Vagina (tissue), 2 donors: ENCODE data around the gene PKM.

ENCODE experiments used
- CTCF ChIP-seq, 3 experiments: fragments of 450-650 bp in 2 of 3; fragments of 200-600 bp in 1 of 3; sonication (generic) in 1 of 3; IDR thresholded peaks; one replicate each; pipeline ENCODE4 v1.5.1; 2017 to 2019; ENCODE audit warnings: antibody characterized with exemption in 3 of 3, mild to moderate bottlenecking in 2 of 3, moderate library complexity in 2 of 3
- POLR2AphosphoS5 ChIP-seq, 2 donors: sonication (generic); formaldehyde crosslinking; IDR thresholded peaks; one replicate each; pipeline ENCODE4 v1.9.0; 2017; ENCODE audit warnings: antibody characterized with exemption in 2 of 2, mild to moderate bottlenecking in 2 of 2, low read depth in 1 of 2; ENCODE audit not compliant: insufficient read depth in 1 of 2

- TF ChIP-seq POLR2AphosphoS5 (IDR thresholded peaks at IDR 0.05; ENCODE audit: insufficient read depth in 1 of 2, low read depth in 1 of 2) (no peak), CTCF (IDR thresholded peaks at IDR 0.05) (no peak)
These were observed 51.9 kb downstream of the PKM start for GRCh38 chr15:72178976-72179585.
